CD1c-positive myeloid dendritic cell (primary cell): ENCODE results near the gene TIMP1.

Source experiments
- DNase-seq: peaks from one replicate; pipeline ENCODE4 v3.0.0-alpha.2; 2016; ENCODE audit errors: extremely low spot score

TIMP1 gene

DNA sequence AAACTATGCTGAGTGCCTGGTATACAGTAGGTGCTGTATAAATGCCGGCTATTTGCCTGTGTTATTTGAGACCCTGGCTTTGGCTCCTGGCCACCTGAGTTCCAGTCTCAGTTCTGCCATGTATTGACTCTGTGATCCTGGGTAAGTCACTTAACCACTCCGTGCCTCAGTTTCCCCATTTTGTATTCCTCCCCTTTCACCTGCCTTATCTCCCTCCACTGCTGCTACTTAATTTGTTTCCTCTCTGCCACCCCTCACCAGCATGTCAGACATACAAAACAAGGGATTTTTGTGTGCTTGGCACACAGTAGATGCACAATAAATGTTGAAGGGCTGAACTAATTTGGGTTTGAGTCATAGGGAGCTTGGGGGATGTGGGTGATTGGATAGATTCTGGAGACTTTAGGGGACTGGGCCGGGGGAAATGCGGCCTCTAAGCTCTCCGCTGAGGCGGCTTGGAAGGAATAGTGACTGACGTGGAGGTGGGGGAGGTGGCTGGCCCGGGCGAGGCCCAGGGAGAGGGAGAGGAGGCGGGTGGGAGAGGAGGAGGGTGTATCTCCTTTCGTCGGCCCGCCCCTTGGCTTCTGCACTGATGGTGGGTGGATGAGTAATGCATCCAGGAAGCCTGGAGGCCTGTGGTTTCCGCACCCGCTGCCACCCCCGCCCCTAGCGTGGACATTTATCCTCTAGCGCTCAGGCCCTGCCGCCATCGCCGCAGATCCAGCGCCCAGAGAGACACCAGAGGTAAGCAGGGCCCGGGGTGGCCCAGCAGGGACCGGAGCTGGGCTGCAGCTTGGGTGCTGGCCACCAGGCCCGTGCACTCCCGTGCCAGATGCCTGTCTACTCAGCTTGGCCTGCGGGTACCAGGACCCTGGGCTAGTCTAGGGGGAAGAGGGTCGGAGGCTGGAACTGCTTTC, at the start of gene TIMP1:
Gene TIMP1, plus strand, starts transcription at position 706 of the 917 bp plus-strand sequence. CDS start 980 bp downstream, outside the sequence.
- peak; percentile 91 for DNase-seq

DNA sequence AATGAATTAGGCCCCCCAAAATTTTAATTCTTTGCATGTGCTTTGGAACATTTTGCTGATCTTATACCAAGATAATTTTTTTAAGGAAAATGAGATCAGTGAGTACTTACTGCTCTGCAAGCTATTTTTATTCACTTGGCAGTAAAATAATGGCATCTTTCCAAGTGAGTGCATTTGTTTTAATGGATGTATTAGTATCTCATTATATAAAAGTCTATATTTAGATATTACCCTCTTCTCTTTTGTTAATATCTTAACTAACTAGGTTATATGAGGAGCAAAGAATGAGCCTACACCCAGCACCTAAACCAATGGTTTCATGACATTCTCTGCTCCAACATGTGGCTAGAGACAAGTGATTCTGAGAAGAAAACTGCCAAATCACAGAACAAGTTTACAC, 42.4 kb upstream of the TIMP1 start:
- DNase-seq: no peak

DNA sequence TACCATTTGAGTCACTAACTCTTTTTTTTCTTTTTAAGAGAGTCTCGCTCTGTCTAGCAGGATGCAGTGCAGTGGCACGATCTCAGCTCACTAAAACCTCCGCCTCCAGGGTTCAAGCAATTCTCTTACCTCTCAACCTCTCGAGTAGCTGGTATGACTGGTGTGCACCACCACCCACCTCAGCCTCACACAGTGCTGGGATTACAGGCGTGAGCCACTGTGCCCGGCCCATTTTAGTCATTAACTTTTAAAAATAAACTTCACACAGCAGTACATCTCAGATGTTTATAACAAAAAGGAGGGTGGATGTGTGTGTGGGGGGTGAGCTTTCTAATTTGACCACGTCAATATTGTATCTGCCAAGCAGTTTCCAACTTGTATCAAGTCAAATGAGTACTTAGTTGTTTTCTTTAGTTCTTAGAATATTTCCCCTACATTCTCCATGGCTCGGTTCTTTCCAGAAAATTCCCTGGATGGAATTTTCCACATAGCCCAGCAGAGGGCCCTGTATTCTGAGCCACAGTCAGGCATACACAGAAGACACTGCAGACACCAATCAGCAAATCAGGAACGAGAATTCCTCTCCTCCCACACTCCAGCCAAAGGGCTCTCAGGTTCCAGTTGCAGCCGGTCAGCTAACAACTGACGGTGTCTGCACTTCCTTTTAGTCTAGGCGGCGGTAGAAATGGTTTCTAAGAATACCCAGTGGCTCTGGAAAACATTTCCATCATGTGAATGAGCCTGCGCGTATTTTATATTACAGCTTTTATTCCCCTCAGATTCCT, 41.3 kb upstream of the TIMP1 start:
- peak; percentile 83 for DNase-seq

DNA sequence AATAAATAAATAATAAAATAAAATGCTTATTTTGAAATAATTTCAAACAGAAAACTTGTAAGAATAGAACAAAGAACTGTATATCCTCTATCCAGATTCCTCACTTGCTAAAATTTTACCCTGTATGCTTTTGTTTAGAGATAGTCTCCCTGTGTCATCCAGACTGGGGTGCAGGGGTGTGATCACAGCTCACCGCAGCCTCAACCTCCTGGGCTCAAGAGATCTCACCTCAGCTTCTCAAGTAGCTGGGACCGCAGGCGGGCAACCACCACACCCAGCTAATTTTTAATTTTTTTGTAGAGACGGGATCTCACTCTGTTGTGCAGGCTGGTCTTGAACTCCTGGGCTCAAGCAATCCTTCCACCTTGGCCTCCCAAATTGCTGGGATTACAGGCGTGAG, 38.7 kb upstream of the TIMP1 start:
- no peak for DNase-seq

DNA sequence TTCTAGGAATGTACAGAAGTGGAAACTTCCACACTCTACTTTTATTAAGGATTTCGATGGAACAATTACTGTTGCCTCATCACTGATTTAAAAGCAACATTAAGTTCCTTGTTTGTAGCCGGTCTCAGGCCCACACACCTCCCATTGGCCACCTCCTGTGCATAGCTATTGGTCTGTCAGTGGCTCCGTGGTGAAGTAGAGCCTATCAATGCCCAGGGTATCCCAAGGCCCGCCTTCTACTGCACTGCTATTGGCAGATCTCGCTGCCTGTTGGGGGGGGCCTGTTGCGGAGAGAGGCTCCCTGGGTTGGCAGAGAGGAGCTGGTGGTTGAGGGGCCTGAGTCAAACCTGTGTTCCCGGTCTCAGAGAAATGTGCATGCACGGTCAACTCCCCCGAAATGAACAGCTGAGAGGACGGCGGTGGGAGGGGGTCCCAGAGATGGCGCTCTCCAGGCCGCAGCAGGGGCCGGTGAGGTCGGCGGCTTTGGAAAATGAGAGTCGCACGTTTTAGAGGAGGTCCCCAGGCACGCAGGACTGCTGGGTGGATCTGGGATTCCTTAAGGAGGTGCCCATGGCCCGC, 26.1 kb upstream of the TIMP1 start:
- DNase-seq: peak; percentile 88

DNA sequence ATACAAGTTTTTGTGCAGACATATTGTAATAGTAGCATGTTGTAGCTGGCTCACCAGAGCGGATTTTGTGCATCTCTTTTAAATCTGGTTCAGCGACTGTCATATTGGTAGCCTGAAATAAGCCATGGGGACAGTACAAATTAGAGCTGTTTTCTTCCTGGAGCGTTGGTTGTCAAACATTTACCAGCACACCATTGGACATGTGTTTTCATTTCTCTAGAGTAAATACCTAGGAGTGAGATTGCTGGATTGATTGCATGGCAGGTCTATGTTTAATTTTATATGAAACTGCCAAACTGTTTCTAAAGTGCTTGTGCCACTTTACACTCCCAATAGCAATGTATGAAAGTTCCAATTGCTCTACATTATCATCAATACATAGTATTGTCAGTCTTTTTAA, 23.8 kb upstream of the TIMP1 start:
- DNase-seq: no peak

DNA sequence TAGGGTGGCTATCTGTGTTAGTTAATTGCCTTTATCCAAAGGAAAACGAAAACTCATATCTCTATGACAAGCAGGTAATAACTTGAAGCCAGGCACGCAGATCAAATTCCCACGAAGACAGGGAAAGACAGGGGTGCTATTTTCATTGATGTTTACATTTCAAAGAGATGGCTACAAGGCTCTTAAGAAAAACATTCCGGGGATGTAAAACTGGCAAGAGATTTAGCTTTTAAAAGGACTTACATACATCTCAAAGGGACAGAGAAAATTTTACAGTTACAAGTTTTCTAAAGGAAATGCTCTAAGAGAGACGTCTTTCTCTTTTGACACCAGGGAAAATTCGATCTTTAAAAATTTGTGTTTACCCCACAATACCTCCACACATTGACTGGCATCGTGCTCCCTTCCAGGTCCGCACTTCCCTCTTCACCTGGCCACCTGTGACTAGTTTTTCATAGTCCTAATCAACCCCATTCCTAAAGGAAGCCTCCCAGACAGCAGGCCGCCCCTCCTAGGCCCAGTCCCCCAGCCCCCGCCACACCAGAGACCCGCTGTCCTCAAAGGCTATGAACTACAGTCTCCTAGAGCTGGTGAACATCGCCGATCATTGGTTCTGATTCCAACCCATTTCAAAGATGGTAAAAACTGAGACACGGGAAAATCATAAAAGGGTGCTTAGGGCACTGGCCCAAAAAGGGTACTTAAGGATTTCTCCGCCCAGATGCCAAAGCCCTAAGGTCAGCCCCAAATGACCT, 21.9 kb upstream of the TIMP1 start:
- DNase-seq: no peak

DNA sequence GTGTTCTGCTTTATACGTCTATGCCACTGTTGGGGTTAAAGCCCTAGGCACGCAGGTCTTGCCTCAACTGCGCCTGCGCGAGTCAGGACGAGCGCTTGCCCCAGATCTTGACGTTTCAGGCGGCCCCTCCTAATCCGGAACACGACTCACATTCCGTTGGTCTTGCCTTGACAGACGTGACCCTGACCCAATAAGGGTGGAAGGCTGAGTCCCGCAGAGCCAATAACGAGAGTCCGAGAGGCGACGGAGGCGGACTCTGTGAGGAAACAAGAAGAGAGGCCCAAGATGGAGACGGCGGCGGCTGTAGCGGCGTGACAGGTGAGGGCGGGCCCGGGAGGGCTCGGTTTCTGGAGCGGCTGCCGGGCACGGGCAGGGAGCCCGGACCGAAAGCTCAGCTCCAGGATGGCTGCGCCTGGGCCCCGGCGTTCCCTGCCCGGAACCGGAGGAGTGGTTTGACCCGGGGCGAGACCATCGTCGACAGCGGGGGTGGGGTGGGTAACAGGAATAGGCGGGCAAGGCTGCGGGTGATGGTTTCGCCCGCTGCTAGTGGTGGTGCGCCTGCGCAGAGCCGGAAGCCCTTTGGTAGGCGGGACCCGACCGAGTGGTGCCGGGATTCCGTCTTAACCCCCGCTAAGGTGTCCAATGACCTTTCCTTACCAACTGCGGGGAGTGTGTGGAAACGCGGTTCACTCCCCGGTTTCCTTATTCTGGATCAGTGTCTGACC, 21.1 kb upstream of the TIMP1 start, which contains the start of gene ARAF:
Gene ARAF, plus strand, starts transcription at position 272 of the 725 bp plus-strand sequence. CDS start 1,763 bp downstream, outside the sequence.
- peak; percentile 98 for DNase-seq

DNA sequence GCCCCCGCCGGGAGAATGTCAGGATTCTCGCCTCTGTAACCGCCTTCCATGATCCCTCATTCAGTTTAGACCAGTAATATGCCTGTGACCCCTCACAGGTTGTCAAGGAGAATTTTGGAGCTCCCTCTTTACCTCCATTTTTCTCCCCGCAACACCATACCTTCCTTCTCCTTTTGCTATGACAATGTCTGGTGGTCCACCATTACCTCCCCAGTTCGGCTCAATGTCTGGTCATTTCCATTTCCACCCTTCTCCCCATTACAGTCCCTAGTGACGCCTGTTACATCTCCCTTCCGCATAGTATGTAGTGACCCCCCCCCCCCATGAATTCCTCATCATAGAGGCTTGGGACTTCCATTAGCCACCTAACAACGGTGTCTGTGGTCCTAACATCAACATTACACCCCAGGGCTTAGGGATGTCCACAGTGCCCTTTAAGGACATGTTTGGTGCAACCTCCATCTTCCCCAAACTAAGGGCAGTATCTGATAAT, 20.5 kb upstream of the TIMP1 start:
- no peak for DNase-seq

DNA sequence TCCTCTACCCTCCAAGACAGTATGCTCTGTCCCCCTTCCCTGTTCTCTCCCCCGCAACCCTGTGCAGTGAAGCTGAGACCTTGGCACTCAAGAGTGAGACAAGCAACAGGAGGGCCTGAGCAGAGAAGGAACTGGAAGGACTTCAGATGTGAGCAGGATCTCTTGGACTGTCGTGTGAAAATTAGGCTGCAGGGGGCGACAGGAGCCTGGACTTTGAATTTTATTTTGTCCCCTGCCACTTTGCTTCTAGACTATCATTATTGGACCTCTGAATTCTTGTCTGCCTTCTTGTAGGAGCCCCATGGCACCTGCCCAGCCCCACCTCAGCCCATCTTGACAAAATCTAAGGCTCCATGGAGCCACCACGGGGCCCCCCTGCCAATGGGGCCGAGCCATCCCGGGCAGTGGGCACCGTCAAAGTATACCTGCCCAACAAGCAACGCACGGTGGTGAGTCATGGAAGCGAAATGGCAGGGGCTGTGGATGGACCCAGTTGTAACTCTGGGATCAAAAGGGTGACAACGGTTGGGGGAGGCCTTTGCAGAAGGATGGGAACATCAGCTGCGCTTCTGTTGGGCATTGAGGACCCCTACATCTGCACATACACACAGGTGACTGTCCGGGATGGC, 19.5 kb upstream of the TIMP1 start:
- peak; percentile 57 for DNase-seq

DNA sequence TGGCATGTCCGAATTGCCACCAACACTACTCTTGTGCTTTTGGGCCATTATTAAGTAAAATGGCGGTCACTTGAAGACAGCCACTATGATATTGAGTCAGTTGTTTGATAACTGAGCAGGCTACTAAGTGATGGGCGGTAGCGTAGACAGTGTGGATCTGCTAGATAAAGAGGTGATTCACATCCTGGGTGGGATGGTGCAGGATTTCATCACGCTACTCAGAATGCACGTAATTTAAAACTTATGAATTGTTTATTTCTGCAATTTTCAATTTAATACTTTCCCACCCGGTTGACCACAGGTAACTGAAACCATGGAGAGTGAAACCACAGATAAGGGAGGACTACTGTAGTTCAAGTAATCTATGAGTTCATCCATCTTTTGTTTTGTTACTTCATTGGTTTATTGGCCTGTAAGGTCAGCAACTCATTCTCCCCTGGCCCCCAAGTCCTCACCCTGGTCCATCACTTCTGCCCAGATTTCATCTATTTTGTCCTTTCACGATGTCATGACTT, 18.4 kb upstream of the TIMP1 start:
- no peak for DNase-seq

DNA sequence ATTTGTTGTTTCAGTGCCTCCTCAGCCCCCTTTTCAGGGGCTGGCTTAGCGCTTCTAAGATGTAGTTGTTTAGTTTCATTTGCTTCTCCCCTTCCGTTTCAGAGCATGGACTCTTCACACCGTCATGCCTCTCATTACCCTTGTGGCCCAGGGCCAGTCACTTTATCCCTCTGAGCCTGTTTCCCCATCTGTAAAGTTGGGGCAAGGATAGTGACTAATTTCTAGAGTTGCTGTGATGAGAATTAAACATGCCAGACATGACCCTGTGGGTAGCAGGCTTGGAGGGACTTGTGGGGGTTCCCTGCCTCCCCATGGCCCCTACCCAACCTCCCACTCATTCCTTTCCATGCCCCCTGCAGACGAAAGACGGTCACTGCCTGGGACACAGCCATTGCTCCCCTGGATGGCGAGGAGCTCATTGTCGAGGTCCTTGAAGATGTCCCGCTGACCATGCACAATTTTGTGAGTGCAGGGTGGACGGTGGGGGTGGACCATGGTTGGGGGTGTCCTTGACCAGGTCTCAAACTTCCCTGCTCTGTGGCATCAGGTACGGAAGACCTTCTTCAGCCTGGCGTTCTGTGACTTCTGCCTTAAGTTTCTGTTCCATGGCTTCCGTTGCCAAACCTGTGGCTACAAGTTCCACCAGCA, 17.7 kb upstream of the TIMP1 start:
- DNase-seq: no peak

DNA sequence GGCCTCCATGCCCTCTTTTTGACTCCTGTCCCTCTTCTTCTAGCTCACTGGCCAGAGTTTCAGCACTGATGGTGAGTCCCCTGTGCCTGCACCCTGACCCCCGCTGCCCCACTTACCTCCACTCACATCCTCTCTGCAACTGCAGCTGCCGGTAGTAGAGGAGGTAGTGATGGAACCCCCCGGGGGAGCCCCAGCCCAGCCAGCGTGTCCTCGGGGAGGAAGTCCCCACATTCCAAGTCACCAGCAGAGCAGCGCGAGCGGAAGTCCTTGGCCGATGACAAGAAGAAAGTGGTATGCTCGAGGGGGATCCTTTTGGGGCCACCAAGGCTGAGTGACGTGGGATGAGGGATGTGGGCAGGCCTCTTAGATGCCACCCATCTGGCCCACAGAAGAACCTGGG, 15.4 kb upstream of the TIMP1 start:
- DNase-seq: no peak

DNA sequence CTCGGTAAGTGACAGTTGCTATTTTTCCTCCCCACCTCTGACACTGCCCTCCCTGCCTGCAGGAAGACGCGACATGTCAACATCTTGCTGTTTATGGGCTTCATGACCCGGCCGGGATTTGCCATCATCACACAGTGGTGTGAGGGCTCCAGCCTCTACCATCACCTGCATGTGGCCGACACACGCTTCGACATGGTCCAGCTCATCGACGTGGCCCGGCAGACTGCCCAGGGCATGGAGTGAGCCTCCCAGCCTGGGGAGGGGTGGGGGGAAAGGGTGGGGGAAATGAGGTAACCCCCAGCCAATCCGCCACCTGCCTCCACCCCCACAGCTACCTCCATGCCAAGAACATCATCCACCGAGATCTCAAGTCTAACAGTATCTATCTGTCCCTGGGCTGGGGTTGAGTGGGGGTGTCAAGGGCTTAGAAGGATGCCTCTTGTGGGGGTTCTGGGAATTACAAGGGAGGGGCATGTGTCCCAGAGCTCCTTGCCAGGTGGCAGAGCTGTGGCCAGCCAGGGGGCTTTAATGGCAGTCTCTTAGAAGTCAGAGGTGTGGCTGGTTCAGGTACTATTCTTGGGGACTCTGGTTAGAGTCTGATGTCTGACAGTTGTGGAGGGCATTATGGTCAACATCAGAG, 13.5 kb upstream of the TIMP1 start:
- peak; percentile 22 for DNase-seq

DNA sequence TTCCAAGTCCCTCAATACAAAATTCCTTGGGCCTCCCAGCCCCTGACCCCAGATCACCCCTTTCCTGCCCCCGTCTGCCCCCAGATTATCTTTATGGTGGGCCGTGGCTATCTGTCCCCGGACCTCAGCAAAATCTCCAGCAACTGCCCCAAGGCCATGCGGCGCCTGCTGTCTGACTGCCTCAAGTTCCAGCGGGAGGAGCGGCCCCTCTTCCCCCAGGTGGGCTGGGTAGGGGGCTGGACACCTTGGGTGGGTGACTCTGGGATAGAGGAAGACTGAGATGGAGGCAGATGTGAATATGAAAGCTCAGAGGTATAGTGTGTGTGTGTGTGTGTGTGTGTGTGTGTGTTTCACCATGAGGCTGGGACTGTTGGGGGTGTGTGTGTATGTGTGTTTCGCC, 11.4 kb upstream of the TIMP1 start:
- no peak for DNase-seq

DNA sequence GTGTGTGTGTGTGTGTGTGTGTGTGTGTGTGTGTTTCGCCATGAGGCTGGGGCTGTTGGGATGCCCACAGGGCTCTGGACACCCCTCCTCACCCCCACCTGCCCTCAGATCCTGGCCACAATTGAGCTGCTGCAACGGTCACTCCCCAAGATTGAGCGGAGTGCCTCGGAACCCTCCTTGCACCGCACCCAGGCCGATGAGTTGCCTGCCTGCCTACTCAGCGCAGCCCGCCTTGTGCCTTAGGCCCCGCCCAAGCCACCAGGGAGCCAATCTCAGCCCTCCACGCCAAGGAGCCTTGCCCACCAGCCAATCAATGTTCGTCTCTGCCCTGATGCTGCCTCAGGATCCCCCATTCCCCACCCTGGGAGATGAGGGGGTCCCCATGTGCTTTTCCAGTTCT, 11.0 kb upstream of the TIMP1 start:
- DNase-seq: no peak

DNA sequence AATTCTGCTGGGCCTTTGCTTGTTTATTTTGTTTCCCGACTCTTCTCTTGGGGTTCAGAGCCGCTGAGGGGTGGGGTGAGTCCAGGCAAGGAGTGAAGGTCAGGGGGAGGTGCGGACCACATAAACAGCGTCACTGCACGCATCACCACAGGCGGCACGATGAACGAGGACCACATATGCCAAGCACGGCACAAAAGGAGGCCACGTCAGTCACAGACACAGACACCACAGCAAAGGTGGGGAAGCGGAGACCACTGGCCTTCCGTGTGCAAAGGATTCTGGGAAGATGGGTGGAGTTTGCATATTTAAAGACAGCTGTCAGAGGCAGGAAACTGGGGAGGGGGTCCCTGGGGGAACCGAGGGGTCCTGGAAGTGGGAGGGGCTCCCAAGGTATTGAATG, 10.3 kb upstream of the TIMP1 start:
- DNase-seq: no peak

DNA sequence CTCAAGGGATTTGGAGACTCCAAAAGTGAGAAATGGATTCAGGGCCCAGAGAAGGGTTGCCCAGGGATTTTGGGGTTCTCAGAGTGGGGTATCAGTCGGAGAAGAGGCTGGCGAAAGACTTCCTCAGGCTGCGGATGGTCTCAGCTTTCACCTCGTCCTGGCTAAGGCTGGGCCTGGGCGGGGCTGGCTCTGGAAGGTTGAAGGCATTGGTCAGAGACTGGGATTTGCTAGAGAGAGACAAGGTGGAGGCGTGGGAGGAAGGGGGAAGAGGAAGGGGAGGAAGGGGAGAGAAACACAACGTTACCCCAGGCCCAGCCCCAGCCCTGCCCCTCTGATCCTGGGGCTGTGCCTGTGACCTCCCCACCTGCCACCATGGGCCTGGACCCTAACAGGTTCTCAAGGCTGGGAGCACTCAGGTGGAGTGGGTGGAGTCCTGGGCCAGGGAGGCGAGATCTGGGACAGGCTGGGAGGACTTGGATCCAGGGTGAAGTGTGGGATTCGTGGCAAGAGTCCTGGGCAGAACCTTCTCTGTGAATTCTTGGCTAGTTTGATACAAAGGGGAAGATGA, 9.4 kb upstream of the TIMP1 start:
- DNase-seq: no peak
